PC-3 (cell line): Measurements from ENCODE around the gene ADAD1. TPM values are rescaled to one million over a fixed set of nuclear protein-coding genes. Genes with fewer than 3 reads are reported as not detected.

Source experiments
- ATAC-seq: fragments of 200-7000 bp; cut with Tn5 transposase; 2 replicates; pipeline ENCODE4 v1.9.1; 2020; ENCODE audit warnings: mild to moderate bottlenecking, moderate library complexity
- Bru-seq: library from RNA; stranded (reverse); fragments of 400-500 nt; gene quantifications from one replicate; lab custom pipeline; 2021; lab: Mats Ljungman, UMichigan
- BruChase-seq, 2 experiments: library from RNA; stranded (reverse); fragments of 400-500 nt; gene quantifications; one replicate each; lab custom pipeline; 2021; lab: Mats Ljungman, UMichigan
- BruUV-seq: library from RNA; stranded (reverse); fragments of 400-500 nt; replicated peaks from 2 replicates; lab custom pipeline; 2021; lab: Mats Ljungman, UMichigan
- CTCF ChIA-PET: fragments of 300-600 bp; sonication (Branson Sonifier 250); formaldehyde crosslinking; loops from one replicate; lab custom pipeline; 2022; ENCODE audit warnings: antibody characterized with exemption; lab: Charles Lee
- POLR2A ChIA-PET: fragments of 300-600 bp; sonication (Branson Sonifier 250); formaldehyde crosslinking; loops from one replicate; lab custom pipeline; 2022; ENCODE audit warnings: antibody characterized with exemption; ENCODE audit not compliant: unreplicated experiment; lab: Charles Lee
- DNase-seq: peaks from one replicate; pipeline ENCODE4 v3.0.0-alpha.2; 2015
- H2AFZ ChIP-seq: fragments of 300-600 bp; sonication (generic); 2 replicates; pipeline ENCODE4 v1.6.0; 2016; ENCODE audit warnings: antibody characterized with exemption, low read length
- H3F3A ChIP-seq: fragments of 300-600 bp; sonication (generic); one replicate; pipeline ENCODE4 v1.6.0; 2017; ENCODE audit warnings: antibody characterized with exemption, low read length, control low read depth, mild to moderate bottlenecking; ENCODE audit not compliant: unreplicated experiment
- H3K27ac ChIP-seq: fragments of 300-600 bp; sonication (generic); 2 replicates; pipeline ENCODE4 v1.5.1; 2016; ENCODE audit warnings: mild to moderate bottlenecking, low read length
- H3K27me3 ChIP-seq: fragments of 300-600 bp; sonication (generic); 2 replicates; pipeline ENCODE4 v1.6.1; 2016; ENCODE audit warnings: low read length, mixed read lengths
- H3K36me3 ChIP-seq: fragments of 300-600 bp; sonication (generic); 2 replicates; pipeline ENCODE4 v1.6.1; 2016; ENCODE audit warnings: low read depth, mixed run types, low read length, mixed read lengths
- H3K4me1 ChIP-seq: fragments of 300-600 bp; sonication (generic); 2 replicates; pipeline ENCODE4 v1.5.1; 2016; ENCODE audit warnings: low read length; ENCODE audit not compliant: insufficient read depth
- H3K4me2 ChIP-seq: fragments of 300-600 bp; sonication (generic); 2 replicates; pipeline ENCODE4 v1.6.0; 2016; ENCODE audit warnings: low read length
- H3K4me3 ChIP-seq: fragments of 300-600 bp; sonication (generic); 2 replicates; pipeline ENCODE4 v1.5.1; 2016; ENCODE audit warnings: mild to moderate bottlenecking, low read length, mixed read lengths
- H3K79me2 ChIP-seq: fragments of 300-600 bp; sonication (generic); 2 replicates; pipeline ENCODE4 v1.6.1; 2017; ENCODE audit warnings: low read length, mixed read lengths
- H3K9ac ChIP-seq: fragments of 300-600 bp; sonication (generic); 2 replicates; pipeline ENCODE4 v1.6.0; 2016; ENCODE audit warnings: mild to moderate bottlenecking, low read length
- H3K9me2 ChIP-seq: fragments of 300-600 bp; sonication (generic); replicated peaks from 2 replicates; pipeline ENCODE4 v1.6.1; 2016; ENCODE audit warnings: mixed run types, low read length, mixed read lengths
- H3K9me3 ChIP-seq: fragments of 300-600 bp; sonication (generic); 2 replicates; pipeline ENCODE4 v1.6.1; 2016; ENCODE audit warnings: low read length, mixed read lengths
- H4K20me1 ChIP-seq: fragments of 300-600 bp; sonication (generic); 2 replicates; pipeline ENCODE4 v1.6.1; 2016; ENCODE audit warnings: low read length, mixed read lengths
- EZH2 ChIP-seq: fragments of 300-600 bp; sonication (generic); IDR thresholded peaks from one replicate; pipeline ENCODE4 v1.6.1; 2017; ENCODE audit warnings: antibody characterized with exemption, mild to moderate bottlenecking, low read length; ENCODE audit not compliant: unreplicated experiment
- EZH2phosphoT487 ChIP-seq: fragments of 300-600 bp; sonication (generic); IDR thresholded peaks from 2 replicates; pipeline ENCODE4 v1.6.1; 2018; ENCODE audit warnings: mild to moderate bottlenecking, antibody characterized with exemption, low read length, borderline replicate concordance
- intact Hi-C: fragments of 100-400 bp; cut with micrococcal nuclease; formaldehyde crosslinking; loops from 2 replicates; pipeline ENCODE4 v1.9.0; 2023
- long read RNA-seq: library from polyadenylated mRNA; unstranded; transcript quantifications from one replicate; pipeline ENCODE4 v2.0.0, GENCODE V29; 2021; ENCODE audit not compliant: unreplicated experiment
- total RNA-seq: library from RNA; depleted of rRNA; stranded (reverse); fragments of >200 nt; gene quantifications from 2 replicates; pipeline ENCODE4 v1.2.3, GENCODE V29; 2014; rRNA removed
- TF ChIP-seq, protein P1 (sequence below): fragments of 300-600 bp; sonication (generic); conservative IDR thresholded peaks from 2 replicates; pipeline ENCODE4 v1.5.1; 2017; ENCODE audit warnings: antibody characterized with exemption, low read depth, mild to moderate bottlenecking, low read length

ADAD1 gene
- total RNA-seq: not detected in 2 replicates
- percentile 3 among the genes with signal in this experiment for Bru-seq, nascent RNA
- BruChase-seq, experiment 1, labeled RNA remaining after a 6-hour chase: percentile 6 among the genes with signal in this experiment
- percentile 9 among the genes with signal in this experiment for BruChase-seq, experiment 2, labeled RNA remaining after a 2-hour chase
- long read RNA-seq: 0 reads

DNA sequence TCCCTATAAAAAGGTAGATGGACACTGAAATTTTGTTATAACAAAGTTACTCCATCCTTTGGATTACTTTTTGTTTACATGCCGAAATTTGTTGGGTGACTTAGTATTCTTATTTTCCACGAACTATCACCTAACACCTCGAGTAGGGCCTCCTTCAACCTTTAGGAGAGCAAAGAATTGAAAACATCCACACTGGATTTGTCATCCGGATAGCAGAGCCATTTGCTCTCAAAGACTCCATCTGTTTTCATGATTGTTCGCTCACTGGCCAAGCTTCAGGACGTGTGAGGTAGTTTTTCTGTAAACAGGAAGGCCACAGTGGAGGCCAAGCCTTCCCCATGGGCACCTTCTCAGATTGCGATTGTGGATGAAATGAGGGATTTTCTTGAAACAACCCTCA lies at the start of gene ADAD1:
ADAD1 (plus strand) TSS at position 301 of the 400 bp plus-strand sequence. CDS start 1,059 bp downstream, outside the sequence.
- BruUV-seq: no TSS peak
- intact Hi-C loops: no loop called here

DNA sequence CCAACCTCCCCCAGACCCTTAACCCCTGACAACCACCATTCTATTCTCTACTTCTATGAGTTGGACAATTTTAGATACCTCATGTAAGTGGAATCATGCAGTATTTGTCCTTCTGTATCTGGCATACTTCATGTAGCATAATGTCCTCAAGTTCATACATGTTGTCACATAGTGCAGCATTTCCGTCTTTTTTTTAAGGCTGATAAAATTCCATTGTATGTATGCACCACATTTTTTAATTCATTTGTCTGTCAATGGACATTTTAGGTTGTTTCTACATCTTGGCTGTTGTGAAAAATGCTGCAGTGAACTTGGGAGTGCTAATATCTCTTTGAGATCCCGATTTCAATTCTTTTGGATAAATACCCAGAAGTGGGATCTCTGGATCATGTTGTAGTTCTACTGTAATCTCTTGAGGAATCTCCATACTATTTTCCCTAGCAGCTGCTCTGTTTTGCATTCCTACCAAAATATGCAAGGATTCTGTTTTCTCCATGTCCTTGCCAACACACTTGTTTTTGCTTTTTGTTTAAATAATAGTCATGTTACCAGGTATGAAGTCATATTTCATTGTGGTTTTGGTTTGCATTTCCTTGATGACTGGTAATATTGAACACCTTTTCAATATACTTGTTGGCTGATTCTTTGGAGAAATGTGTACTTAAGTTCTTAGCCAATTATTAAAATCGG lies 48.8 kb upstream of the ADAD1 start:
- no peak overlapping the region for H3K4me3 ChIP-seq
- DNase-seq (peak; percentile 34), ATAC-seq (no peak)
- H3K9me2 ChIP-seq: no peaks in the 10 kb centered on the region
- no peaks in the 10 kb centered on the region for H3K4me1 ChIP-seq
- H2AFZ ChIP-seq: no peak overlapping the region
- no peak overlapping the region for H3K9ac ChIP-seq
- no peaks in the 10 kb centered on the region for H3F3A ChIP-seq
- CTCF ChIA-PET: no interaction called here
- no peak for TF ChIP-seq EZH2
- TF ChIP-seq, protein P1, sequence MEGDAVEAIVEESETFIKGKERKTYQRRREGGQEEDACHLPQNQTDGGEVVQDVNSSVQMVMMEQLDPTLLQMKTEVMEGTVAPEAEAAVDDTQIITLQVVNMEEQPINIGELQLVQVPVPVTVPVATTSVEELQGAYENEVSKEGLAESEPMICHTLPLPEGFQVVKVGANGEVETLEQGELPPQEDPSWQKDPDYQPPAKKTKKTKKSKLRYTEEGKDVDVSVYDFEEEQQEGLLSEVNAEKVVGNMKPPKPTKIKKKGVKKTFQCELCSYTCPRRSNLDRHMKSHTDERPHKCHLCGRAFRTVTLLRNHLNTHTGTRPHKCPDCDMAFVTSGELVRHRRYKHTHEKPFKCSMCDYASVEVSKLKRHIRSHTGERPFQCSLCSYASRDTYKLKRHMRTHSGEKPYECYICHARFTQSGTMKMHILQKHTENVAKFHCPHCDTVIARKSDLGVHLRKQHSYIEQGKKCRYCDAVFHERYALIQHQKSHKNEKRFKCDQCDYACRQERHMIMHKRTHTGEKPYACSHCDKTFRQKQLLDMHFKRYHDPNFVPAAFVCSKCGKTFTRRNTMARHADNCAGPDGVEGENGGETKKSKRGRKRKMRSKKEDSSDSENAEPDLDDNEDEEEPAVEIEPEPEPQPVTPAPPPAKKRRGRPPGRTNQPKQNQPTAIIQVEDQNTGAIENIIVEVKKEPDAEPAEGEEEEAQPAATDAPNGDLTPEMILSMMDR: no peak
- no peak for TF ChIP-seq EZH2phosphoT487
- no peaks in the 10 kb centered on the region for H3K27me3 ChIP-seq
- H3K79me2 ChIP-seq: no peaks in the 10 kb centered on the region
- H3K4me2 ChIP-seq: no peak overlapping the region
- no peak overlapping the region for H3K27ac ChIP-seq
- H4K20me1 ChIP-seq: no peaks in the 10 kb centered on the region
- BruUV-seq: no TSS peak
- POLR2A ChIA-PET: no interaction called here
- H3K36me3 ChIP-seq: no peaks in the 10 kb centered on the region
- intact Hi-C loops: no loop called here
- no peaks in the 10 kb centered on the region for H3K9me3 ChIP-seq

More for the DNA sequence above, at the start of gene ADAD1:
- CTCF ChIA-PET: no interaction called here
- POLR2A ChIA-PET: no interaction called here
- Histone ChIP-seq H3K27ac (no peak within 1 kb of the TSS), H3K9me3 (no peaks in the 10 kb centered on the region), H4K20me1 (no peaks in the 10 kb centered on the region), H3K9ac (no peak within 1 kb of the TSS), H3K4me2 (no peak within 1 kb of the TSS), H3K4me1 (0 out of 2 replicates have a peak, but pooled peaks cover 4% of the 10 kb centered on the region), H3K9me2 (no peaks in the 10 kb centered on the region), H2AFZ (no peak within 1 kb of the TSS), H3F3A (no peaks in the 10 kb centered on the region), H3K36me3 (no peaks in the 10 kb centered on the region), H3K79me2 (no peaks in the 10 kb centered on the region), H3K27me3 (no peaks in the 10 kb centered on the region), H3K4me3 (no peak within 1 kb of the TSS)
- TF ChIP-seq, protein P1: no peak
- no peak for TF ChIP-seq EZH2phosphoT487
- no peak for TF ChIP-seq EZH2
- DNase-seq (no peak), ATAC-seq (no peak)

DNA sequence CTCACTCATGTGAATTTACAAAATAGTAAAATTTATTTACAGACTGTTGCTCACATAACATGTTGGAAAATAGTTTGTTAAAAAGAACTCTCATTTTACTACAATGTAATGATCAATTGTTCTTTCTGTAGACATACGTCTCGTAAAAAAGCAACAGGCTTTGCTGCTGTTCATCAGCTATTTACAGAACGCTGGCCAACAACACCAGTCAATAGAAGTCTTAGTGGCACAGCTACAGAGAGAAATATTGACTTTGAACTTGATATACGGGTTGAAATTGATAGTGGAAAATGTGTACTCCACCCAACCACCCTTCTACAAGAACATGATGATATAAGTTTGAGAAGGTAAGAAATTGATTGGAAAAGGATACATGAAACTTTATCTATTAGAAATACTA lies 47.6 kb upstream of the ADAD1 start:
- H4K20me1 ChIP-seq: no peaks in the 10 kb centered on the region
- DNase-seq: no peak
- intact Hi-C loops: no loop called here
- no peaks in the 10 kb centered on the region; the same call in 1 of the 2 replicates for H3K36me3 ChIP-seq
- no peaks in the 10 kb centered on the region for H3K79me2 ChIP-seq
- H3K9me3 ChIP-seq: no peaks in the 10 kb centered on the region
- H3K9ac ChIP-seq: no peak overlapping the region
- H3K27me3 ChIP-seq: no peaks in the 10 kb centered on the region
- no peak overlapping the region for H3K4me3 ChIP-seq
- no peaks in the 10 kb centered on the region for H3F3A ChIP-seq
- BruUV-seq: no TSS peak
- H2AFZ ChIP-seq: no peak overlapping the region
- no peaks in the 10 kb centered on the region for H3K9me2 ChIP-seq
- TF ChIP-seq EZH2 (no peak), EZH2phosphoT487 (no peak)
- TF ChIP-seq, protein P1: no peak
- POLR2A ChIA-PET: no interaction called here
- no peak overlapping the region for H3K4me2 ChIP-seq
- no peak overlapping the region for H3K27ac ChIP-seq
- no peak for ATAC-seq
- no peaks in the 10 kb centered on the region for H3K4me1 ChIP-seq
- CTCF ChIA-PET: no interaction called here
